Left renal cortex interstitium (tissue), 4 donors: Measurements from ENCODE around the gene PCSK6. TPM values are rescaled to one million over a fixed set of nuclear protein-coding genes. Genes with fewer than 3 reads are reported as not detected.
A peak's percentile ranks its signal among the peaks of the same experiment; 100 is the strongest.

Experiments
- DNase-seq, 4 donors: peaks; one replicate each; pipeline ENCODE4 v3.0.0-alpha.2; 2013; ENCODE audit warnings: low read depth in 4 of 4, low spot score in 2 of 4, missing footprints in 1 of 4
- polyA plus RNA-seq, 4 donors: library from polyadenylated mRNA; unstranded; fragments of 120-200 nt; gene quantifications; one replicate each; pipeline ENCODE4 v1.2.1, GENCODE V29; 2013; ENCODE audit not compliant: insufficient read length in 4 of 4

The PCSK6 gene
- polyA plus RNA-seq, 4 donors: 7.2 to 8.2 (median 8.1) TPM

DNA sequence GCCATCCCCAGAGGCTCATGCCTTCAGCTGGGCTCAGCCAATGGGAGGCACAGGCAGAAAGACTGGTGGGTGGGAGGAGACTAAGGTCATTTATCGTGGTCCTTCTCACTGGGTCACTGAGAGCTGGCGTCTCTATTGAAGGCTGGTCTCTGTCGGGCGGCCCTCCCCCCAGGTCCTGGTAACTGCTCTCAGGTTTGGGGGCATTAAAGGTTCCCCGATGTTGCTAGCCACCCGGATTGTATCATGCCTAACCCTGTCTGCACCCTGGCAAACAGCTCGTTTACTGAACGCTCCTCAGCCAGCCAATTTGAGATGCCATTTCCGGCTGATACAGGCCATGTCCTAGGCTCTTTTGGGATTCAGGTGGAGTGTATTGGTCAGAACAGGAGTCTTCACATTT, 222.7 kb downstream of the PCSK6 start:
- no peak for DNase-seq

DNA sequence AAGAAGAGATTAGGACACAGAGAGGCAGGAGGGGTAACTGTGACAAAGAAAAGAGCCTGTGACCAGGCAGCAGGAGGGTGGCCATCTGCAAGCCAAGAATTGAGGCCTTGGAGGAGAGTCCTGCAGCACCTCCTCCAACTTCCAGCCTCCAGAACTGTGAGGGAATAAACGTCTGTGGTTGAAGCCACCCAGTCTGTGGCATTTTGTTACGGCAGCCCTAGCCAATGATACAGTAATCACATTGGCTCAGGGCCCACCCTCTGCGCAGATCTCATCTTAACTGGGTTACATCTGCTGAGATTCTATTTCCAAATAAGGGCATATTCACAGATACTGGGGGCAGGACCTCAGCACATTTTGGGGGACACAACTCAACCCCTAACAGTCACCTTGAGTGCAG, 223.5 kb downstream of the PCSK6 start:
- DNase-seq: no peak

DNA sequence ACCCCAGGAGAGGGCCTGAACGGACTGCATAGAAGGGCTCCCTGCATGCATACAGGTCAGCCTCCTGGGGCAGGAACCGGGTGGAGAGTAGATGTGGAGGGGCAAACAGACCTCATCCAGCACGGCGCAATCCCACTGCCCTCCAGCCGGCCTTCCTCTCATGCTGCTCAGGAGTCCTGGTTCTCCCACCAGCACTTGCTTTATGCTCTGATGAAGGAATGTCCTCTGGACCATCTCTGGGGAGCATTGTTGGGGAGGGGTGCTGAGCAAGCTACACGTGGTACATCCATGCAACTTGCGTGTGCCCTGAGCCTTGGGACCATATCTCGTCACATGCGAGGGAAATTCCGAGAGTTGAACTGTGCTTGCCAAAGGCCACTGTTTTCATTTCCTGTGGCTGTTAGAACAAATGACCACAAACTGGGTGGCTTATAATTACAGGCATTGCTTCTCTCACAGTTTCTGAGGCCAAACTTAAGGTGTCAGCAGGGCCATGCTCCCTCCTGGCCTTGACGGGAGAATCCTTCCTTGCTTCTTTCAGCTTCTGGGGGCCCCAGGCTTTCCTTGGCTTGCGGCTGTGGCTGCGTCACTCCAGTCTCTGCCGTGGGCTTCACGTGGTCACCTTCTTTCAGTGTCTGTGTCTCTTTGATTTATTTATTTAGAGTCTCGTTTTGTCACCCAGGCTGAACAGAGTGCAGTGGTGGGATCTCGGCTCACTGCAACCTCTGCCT, 224.4 kb downstream of the PCSK6 start:
- no peak for DNase-seq

DNA sequence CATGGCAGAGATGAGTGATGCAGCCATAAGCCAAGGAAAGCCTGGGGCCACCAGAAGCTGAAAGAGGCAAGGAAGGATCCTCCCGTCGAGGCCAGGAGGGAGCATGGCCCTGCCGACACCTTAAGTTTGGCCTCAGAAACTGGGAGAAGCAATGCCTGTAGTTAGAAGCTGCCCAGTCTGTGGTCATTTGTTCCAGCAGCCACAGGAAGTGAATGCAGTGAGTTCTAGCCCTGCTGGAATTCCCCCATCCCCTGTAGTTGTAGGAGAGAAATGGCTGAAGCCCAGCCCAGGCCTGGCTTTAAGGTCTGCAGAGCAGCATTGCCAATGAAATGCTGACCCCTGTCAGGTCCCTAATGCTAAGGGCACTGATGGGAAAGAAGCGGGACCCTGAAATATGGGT, 225.5 kb downstream of the PCSK6 start:
- DNase-seq: no peak

DNA sequence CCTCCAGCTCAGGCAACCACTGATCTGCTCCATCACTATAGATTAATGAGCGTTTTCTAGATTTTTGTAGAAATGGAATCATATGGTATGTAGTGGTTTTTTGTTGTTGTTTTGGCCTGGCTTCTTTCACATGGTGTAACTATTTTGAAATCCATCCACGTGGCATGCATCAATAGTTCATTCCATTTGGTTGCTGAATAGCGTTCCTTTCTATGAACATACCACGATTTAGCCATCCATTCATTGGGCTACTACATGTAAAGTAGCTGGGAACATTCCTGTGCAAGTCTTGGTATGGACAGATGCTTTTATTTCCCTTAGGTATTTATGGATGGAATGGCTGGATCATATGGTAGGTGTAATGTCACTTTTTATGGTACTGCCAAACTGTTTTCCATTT, 227.0 kb downstream of the PCSK6 start:
- no peak for DNase-seq

DNA sequence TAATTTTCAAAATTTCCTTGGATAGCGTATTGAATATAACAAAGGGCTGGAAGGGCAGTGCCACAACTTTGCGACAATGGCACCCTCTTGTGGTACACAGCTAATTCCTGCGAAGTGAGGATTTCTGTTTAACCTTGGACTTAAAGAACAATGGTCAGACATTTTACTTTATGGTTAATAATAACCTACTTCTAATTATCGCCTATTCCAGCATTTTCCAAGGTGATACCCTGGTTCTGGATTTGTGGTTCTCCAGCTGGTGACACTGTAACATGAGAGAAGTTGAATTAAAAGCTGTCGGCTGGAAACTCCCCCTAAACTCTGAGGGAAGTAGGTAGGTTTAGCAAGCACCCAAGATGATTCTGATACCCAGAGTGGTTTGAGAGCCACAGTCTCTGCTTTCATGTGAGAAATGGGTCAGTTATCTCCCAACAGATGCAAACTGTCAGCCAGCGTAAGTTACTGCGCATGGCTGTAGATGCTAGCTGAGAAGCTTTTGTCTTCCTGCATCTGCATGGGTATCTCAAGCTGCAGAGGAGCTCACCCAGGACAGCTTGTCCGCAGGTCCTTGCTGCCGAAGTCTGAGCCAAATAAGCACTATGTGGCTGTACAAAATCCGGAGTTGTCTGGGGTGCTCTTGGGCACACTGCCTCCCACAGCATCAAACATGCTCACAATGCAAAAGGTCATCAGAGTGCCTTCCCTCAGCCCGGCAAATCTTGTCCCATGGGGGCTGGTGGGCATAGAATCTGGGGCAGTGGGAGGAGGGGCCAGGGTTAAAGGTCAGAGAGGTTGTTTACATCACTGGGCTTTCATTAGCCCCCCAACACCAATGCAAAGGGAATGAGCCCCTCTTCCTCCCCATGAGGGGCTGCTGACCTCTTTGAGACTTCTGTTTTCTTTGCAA, 231.0 kb downstream of the PCSK6 start:
- DNase-seq: peak in 1 of 4 donors; percentile 74

DNA sequence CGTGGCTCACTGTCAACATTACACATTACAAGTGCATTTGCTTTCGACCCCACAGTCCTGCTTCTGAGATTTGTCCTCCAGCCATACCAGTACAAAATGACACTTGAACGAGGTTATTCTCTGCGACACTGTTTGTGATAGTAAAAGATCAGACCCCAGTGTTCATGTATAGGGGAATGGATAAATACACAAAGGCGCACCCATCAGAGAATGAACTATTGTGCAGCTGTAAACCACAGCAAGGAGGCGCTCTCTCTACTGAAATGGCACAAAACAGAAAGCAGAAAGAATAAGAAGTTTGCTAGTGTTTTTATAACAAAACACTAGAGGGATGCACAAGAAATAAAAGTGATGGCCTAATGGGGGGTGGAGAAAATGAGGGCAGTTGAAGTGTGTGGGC, 232.8 kb downstream of the PCSK6 start:
- no peak for DNase-seq

DNA sequence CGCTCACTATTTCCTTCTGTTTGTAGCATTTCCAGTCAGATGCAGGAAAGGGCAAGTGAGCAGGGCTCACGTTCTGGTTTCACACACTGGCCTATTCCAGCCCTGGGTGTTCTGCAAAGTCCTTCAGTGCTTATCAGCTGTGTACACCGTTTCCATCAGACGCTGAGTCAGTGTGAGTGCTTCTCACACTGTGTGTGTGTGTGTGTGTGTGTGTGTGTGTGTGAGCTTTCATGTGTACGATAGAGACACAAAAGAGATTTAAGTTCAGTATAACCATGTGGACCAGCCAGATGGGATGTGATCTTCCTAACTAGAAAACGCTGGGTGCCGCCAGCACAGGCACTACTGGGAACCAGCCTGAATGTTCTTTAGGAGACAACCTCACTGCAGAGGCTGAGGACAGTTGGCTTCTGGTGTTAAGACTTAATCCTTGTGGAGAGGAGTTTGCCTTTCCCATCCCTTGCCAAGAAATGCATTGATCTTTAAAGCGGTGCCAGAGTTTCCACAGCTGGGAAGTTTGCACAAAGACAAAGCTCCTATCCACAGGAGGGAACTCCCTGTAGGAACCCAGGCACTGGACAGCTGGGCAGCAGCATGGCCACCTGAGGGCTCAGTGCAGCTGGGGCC, 233.8 kb downstream of the PCSK6 start:
- no peak for DNase-seq

DNA sequence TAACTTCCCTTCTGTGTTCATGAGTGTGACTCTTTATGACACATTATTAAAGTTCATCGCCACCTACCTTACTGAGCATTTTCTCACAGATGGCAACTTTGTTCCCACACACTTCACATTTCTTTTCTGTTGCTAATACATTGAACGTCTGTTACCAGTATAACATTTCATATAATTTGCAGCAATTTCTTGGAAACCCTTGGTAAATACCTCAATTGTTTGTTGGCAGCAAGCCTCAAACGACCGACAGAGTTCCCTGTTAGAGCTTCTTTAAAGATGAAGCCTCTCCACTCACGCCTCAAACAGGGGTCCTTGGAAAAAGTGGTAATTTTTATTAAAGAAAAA, 234.5 kb downstream of the PCSK6 start:
- DNase-seq: no peak

DNA sequence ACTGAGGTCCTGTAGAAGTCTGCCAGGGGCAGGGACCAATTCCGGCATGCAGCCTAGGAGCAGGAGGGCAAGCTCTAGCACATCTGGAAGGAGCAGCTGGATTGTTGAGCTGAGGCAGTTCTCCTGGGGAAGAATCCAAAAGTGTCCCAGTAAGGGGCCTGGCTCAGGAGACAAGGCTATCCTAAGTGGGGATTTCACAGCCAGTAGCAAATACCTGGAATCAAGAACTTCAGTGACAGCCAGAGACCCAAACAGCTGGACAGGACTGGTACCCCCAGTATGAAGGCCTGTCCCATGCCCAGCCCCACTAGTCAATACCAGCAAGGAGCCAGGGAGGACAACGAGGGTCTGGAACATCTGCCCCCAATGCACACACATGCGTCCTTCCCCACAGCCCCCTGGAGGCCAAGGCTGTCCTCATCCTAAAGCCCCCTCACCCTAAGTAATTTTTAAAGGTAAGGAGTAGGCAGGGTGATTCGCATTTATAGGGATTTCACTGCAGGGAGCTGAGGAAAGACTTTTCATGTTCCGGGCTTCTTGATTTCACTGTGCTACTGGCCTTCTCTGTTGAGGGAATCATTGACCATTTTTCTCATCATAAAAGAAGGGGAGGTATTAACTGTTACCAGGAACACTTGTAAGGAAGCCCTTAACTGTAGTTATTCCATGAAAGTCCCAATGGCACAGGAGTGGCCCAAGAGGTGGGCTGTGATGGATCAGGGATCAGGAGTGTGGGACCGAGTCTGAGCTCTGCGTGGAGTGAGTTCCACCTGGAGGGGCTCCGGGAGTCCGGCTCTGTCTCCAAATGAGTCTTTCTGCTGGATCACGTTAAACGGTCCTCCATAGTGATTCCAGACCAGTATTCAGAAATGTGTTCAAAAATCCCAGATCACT, 235.1 kb downstream of the PCSK6 start:
- DNase-seq: no peak

Other genes starting within 250 kb of the PCSK6 start
- 10 to 100 TPM; 40.0 to 55.7 (median 44.5) TPM for gene CHSY1, start 237.7 kb downstream of the PCSK6 start, polyA plus RNA-seq
- gene SELENOS, start 212.2 kb downstream of the PCSK6 start, polyA plus RNA-seq: 10 to 100 TPM; 56.3 to 68.6 (median 65.8) TPM
- gene SNRPA1, start 194.5 kb downstream of the PCSK6 start, polyA plus RNA-seq: 10 to 100 TPM; 58.1 to 76.7 (median 63.3) TPM
- gene TM2D3, start 162.7 kb upstream of the PCSK6 start, polyA plus RNA-seq: 10 to 100 TPM; 63.2 to 67.7 (median 65.9) TPM
- gene TARS3, start 234.8 kb upstream of the PCSK6 start, polyA plus RNA-seq: 10 to 100 TPM; 17.7 to 23.4 (median 22.1) TPM